AG04450 (cell line): ENCODE measurements around the gene ADCY5. TPM values are rescaled to one million over a fixed set of nuclear protein-coding genes. Genes with fewer than 3 reads are reported as not detected.

Source experiments
- CTCF ChIA-PET: fragments of 300-600, 350-600 bp; formaldehyde crosslinking; extraction: SDS; loops from one replicate; lab custom pipeline; 2022; ENCODE audit warnings: antibody characterized with exemption, inconsistent platforms; lab: Charles Lee
- POLR2A ChIA-PET: fragments of 350-600 bp; formaldehyde crosslinking; extraction: SDS; loops from one replicate; lab custom pipeline; 2021; ENCODE audit warnings: antibody characterized with exemption, inconsistent platforms; lab: Yijun Ruan, JAX
- DNase-seq: peaks from one replicate; pipeline ENCODE4 v3.0.0-alpha.2; 2011; ENCODE audit warnings: low read depth, low spot score
- H3K27ac ChIP-seq: one replicate; pipeline ENCODE4 v1.5.1; 2012; ENCODE audit warnings: low read depth, low read length, control low read depth
- H3K27me3 ChIP-seq: one replicate; pipeline ENCODE4 v1.6.0; 2012; ENCODE audit warnings: low read length; ENCODE audit not compliant: control insufficient read depth, insufficient read depth
- H3K4me3 ChIP-seq: 2 replicates; pipeline ENCODE4 v1.5.1; 2011; ENCODE audit warnings: mild to moderate bottlenecking, low read depth, low read length, control low read depth
- H3K9me3 ChIP-seq: 2 replicates; pipeline ENCODE4 v1.5.1; 2012; ENCODE audit warnings: low read length; ENCODE audit not compliant: control insufficient read depth, insufficient read depth
- CTCF ChIP-seq: IDR thresholded peaks from 2 replicates; pipeline ENCODE4 v1.5.1; 2011; ENCODE audit warnings: low read depth, low read length, control low read depth, inconsistent platforms
- polyA plus RNA-seq: library from polyadenylated mRNA; depleted of rRNA; stranded (reverse); fragments of >200 nt; gene quantifications from 2 replicates; pipeline ENCODE4 v1.2.3, GENCODE V29; 2011

ADCY5 gene
- polyA plus RNA-seq, 1 experiment = 0.20 TPM

DNA sequence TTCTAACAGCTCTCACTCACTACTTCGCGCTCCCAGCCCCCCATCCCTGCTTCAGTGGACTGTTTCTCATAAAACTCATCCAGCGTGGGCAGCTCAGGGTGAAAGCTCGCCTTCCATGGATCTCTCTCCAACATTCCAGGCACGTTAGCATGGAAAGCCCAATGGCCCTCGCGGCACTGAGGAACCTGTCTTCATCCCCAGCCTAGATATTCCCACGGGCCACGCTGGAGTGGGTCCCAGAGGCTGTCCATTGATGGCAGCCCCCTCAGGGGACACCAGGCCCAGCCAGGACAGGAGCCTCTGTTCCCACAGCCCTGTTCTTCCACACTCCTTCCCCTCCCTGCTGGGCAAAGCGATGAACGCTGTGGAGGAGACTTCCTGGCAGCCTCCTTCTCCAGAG is 126.0 kb downstream of the ADCY5 start:
- Histone ChIP-seq H3K9me3 (no peaks in the 10 kb centered on the region; the same call in 1 of the 2 replicates), H3K27me3 (peaks cover 65% of the 10 kb centered on the region), H3K27ac (no peak overlapping the region), H3K4me3 (no peak overlapping the region)
- no peak for DNase-seq
- ChIA-PET CTCF (interaction anchor here (1.0 to 1.7 kb wide), 4 partner anchors 8 to 236 kb away, joined by 3 to 8 read pairs (median 4); no protein-coding TSS in a partner anchor), POLR2A (no interaction called here)
- TF ChIP-seq CTCF = no peak

DNA sequence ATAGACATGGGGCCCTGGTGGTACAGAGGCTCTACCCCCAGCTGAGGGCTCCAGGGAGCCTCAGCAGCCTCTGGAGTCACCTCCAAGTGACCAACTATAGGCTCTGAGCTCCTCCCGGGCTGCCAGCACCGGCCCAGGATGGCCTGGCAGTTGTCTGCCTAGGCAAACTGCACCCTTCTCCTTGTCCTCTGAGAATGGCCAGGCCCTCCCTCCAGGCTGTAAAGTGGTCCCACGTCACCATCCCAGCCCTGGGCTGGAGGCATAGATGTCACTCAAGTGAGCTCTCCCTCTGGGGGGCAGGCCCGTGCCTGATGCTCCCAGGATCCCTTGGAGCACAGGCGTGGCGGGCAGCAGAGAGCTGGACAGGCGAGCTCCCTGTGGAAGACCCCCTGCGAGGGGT is 127.1 kb downstream of the ADCY5 start:
- ChIA-PET POLR2A (no interaction called here), CTCF (interaction anchor here (1.3 to 1.7 kb wide), 3 partner anchors 9 to 237 kb away, joined by 4 to 8 read pairs (median 4); no protein-coding TSS in a partner anchor)
- TF ChIP-seq CTCF = no peak
- H3K27me3 ChIP-seq = peaks cover 63% of the 10 kb centered on the region
- H3K9me3 ChIP-seq = no peaks in the 10 kb centered on the region; the same call in 1 of the 2 replicates
- H3K27ac ChIP-seq = no peak overlapping the region
- H3K4me3 ChIP-seq = no peak overlapping the region
- no peak for DNase-seq

DNA sequence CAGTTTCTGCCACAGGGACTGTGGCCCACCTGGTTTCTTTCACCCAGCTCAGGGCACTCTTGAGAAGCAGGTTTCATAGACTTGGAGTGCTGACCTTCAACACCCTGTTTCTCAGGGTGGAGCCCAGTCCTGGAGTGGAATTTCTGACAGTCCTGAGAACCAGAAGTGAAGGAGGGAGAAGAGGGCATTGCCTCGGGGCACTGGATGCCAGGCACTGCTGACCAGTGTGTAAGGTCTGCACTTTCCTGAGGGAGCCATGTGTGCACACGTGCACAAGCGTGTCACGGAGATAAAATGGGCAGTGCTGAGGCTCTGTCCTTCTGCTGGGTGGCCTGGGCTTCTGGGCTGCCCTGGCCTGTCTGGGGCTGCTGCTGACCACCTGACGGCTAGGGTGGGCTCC is 128.7 kb downstream of the ADCY5 start:
- ChIA-PET CTCF (interaction anchor here (0.9 kb wide), 1 partner anchor 9 kb away, joined by 4 read pairs; no protein-coding TSS in a partner anchor), POLR2A (no interaction called here)
- no peak for TF ChIP-seq CTCF
- Histone ChIP-seq H3K4me3 (no peak overlapping the region), H3K9me3 (no peaks in the 10 kb centered on the region), H3K27ac (no peak overlapping the region), H3K27me3 (peaks cover 63% of the 10 kb centered on the region)
- DNase-seq = no peak

GRCh38 chr3:123319760-123320159 is 129.1 kb downstream of the ADCY5 start:
- ChIA-PET CTCF (interaction anchor here (0.9 kb wide), 1 partner anchor 9 kb away, joined by 4 read pairs; no protein-coding TSS in a partner anchor), POLR2A (no interaction called here)
- Histone ChIP-seq H3K9me3 (no peaks in the 10 kb centered on the region), H3K27me3 (peaks cover 62% of the 10 kb centered on the region), H3K4me3 (no peak overlapping the region), H3K27ac (no peak overlapping the region)
- no peak for TF ChIP-seq CTCF
- DNase-seq = no peak

- CTCF ChIA-PET = interaction anchor here (0.8 kb wide), 1 partner anchor 11 kb away, joined by 3 read pairs; no protein-coding TSS in a partner anchor
- Histone ChIP-seq H3K27ac (no peak overlapping the region), H3K4me3 (no peak overlapping the region), H3K9me3 (no peaks in the 10 kb centered on the region), H3K27me3 (peaks cover 64% of the 10 kb centered on the region)
- TF ChIP-seq CTCF = no peak
- DNase-seq = no peak
- POLR2A ChIA-PET = no interaction called here
Observed at GRCh38 chr3:123318374-123318773, 130.5 kb downstream of the ADCY5 start.
